ENCODE results near the gene PPM1A. TPM values are rescaled to one million over a fixed set of nuclear protein-coding genes. Genes with fewer than 3 reads are reported as not detected.

PPM1A gene
- total and polyA plus RNA-seq, 2 experiments from 2014 or later = 29.8 to 34.1 TPM

- no peak for TF ChIP-seq ZNF462 (CRISPR knock-in tag; IDR thresholded peaks at IDR 0.05)
- TF ChIP-seq ZNF114 (CRISPR knock-in tag; IDR thresholded peaks at IDR 0.05) = no peak
Observed at GRCh38 chr14:60253649-60254048, 4.6 kb downstream of the PPM1A start (continued).

- H3K27me3 Mint-ChIP-seq (ENCODE audit: insufficient read depth, low read depth, poor library complexity) = peaks cover 2% of the 10 kb centered on the region
- no peaks in the 10 kb centered on the region for H3K9me2 ChIP-seq (ENCODE audit: insufficient read depth)
- peak overlapping the region; percentile 10; the same call in 1 of the 2 replicates for H3K4me2 ChIP-seq
- H3F3A ChIP-seq (replicated peaks; ENCODE audit: low read depth) = 0 out of 2 replicates have a peak, but pooled peaks cover 5% of the 10 kb centered on the region
- peaks cover 37% of the 10 kb centered on the region for H3K4me1 ChIP-seq (ENCODE audit: insufficient read depth)
- H3K4me3 ChIP-seq = no peak overlapping the region
- no peak overlapping the region for H2AFZ ChIP-seq
- H3K36me3 ChIP-seq (ENCODE audit: insufficient read depth) = no peaks in the 10 kb centered on the region
- peaks cover 6% of the 10 kb centered on the region; the same call in 1 of the 2 replicates for H4K20me1 ChIP-seq (replicated peaks; ENCODE audit: insufficient read depth)
- ATAC-seq (no peak), DNase-seq (ENCODE audit: low spot score) (no peak)
- H3K36me3 Mint-ChIP-seq (ENCODE audit: low read depth) = no peaks in the 10 kb centered on the region; the same call in 2 of the 3 replicates
- 0 out of 2 replicates have a peak overlapping the region, but pooled peaks have one; percentile 0 for H3K27ac ChIP-seq (ENCODE audit: low read depth)
- H3K4me1 Mint-ChIP-seq = peaks cover 46% of the 10 kb centered on the region
- no peaks in the 10 kb centered on the region for H3K27me3 ChIP-seq (ENCODE audit: insufficient read depth)
- no peaks in the 10 kb centered on the region for H3K9me3 Mint-ChIP-seq
- no peak overlapping the region for H3K27ac Mint-ChIP-seq
- H3K4me3 Mint-ChIP-seq = no peak overlapping the region
- H3K79me2 ChIP-seq (replicated peaks; ENCODE audit: insufficient read depth) = peaks cover 92% of the 10 kb centered on the region
- TF ChIP-seq JUNB (IDR thresholded peaks at IDR 0.05; ENCODE audit: unreplicated experiment) = no peak
- no peak for TF ChIP-seq STAT1 (IDR thresholded peaks at IDR 0.05; ENCODE audit: unreplicated experiment)
- TF ChIP-seq EZH2phosphoT487 (IDR thresholded peaks at IDR 0.05; ENCODE audit: unreplicated experiment) = no peak
- no peak for TF ChIP-seq ZNF331 (CRISPR knock-in tag; IDR thresholded peaks at IDR 0.05; ENCODE audit: low read depth)
- TF ChIP-seq ZNF114 (CRISPR knock-in tag; IDR thresholded peaks at IDR 0.05) = no peak
- TF ChIP-seq ETS1 (IDR thresholded peaks at IDR 0.05) = no peak
- no peak for TF ChIP-seq ZNF462 (CRISPR knock-in tag; IDR thresholded peaks at IDR 0.05)
- TF ChIP-seq CREB1 (CRISPR knock-in tag; IDR thresholded peaks at IDR 0.05; ENCODE audit: low read depth) = no peak
- no peak for TF ChIP-seq NANOG (IDR thresholded peaks at IDR 0.05; ENCODE audit: borderline replicate concordance)
Observed at GRCh38 chr14:60254176-60254575, 5.2 kb downstream of the PPM1A start.

Measured in GM23338 (cell line).